Islet of Langerhans (tissue), 1 donor: ENCODE data around the gene EIF2D.
"Not testable (repeated sequence)": the region's sequence is repeated elsewhere in the genome, so short reads cannot be mapped to it uniquely, and the experiment has no call there.

Source experiments
- FAIRE-seq: peaks from one replicate; lab custom pipeline; 2011; peaks lifted over from hg19 to GRCh38; lab: Jason Lieb, UNC

The EIF2D gene, protein sequence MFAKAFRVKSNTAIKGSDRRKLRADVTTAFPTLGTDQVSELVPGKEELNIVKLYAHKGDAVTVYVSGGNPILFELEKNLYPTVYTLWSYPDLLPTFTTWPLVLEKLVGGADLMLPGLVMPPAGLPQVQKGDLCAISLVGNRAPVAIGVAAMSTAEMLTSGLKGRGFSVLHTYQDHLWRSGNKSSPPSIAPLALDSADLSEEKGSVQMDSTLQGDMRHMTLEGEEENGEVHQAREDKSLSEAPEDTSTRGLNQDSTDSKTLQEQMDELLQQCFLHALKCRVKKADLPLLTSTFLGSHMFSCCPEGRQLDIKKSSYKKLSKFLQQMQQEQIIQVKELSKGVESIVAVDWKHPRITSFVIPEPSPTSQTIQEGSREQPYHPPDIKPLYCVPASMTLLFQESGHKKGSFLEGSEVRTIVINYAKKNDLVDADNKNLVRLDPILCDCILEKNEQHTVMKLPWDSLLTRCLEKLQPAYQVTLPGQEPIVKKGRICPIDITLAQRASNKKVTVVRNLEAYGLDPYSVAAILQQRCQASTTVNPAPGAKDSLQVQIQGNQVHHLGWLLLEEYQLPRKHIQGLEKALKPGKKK

DNA sequence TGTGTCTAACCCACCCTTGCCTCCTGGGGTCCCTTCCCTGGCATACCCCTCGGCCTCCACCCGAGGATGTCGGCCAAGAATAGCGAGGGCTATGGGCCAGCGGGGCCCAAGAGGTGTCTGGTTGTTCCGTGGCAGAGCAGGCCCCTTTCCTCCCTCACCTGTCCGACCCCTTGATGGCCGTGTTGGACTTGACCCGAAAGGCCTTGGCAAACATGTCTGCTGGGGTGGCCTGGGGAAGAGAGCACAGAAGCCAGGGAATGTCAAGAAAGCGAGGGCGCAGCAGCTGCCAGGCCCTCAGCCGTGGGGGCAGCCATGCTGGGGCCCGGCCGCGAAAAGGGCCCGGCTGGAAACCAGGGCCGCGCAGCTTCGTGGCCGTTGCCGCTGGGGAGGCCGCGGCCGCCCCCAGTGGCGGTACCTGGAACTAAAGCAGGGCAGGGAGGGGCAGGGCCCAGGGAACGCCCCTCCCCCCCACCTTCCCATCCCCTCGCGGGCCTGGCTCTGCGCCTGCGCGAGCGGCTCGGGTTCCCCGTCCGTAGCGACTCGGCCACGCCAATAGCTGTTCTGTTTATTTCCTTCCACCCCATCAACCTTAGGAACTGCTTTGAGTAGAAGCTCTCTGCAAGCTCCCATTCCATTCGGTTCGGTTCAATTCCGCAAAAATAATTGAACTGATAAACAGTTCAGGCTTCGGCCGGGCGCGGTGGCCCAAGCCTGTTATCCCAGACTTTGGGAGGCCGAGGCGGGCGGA is at the start of gene EIF2D:
Gene EIF2D (minus strand): TSS at position 337 of the 748 bp plus-strand sequence. CDS start 123 bp downstream, at position 214.
- no peak for FAIRE-seq

DNA sequence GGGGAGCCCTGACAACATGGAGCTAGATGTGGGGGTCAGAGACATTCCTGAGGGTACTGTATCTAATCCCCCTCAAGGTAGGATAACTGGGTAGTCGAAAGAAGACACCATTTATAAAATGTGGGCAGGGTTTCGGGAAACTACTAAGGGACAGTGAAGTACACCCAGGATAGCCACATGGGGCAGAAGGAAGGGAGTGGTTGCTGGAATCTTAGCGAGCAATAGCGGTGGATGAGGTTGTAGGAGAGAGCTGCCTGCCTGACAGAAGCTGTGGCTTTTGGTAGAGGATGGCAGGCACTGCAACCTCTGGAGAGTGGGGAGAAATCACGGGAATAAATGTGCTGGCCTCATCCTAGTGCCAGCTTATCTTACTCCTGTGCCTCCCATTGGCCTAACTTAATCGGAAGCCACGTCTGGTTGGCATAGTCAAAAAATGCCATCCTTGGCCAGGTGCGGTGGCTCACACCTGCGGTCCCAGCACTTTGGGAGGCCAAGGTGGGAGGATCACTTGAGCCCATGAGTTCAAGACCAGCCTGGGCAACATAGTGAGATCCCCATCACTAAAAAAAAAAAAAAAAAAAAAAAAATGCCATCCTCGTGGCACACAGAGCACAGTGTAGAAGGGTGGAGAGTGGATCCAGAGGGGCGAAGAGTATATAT is 49.0 kb upstream of the EIF2D start:
- FAIRE-seq: no peak

DNA sequence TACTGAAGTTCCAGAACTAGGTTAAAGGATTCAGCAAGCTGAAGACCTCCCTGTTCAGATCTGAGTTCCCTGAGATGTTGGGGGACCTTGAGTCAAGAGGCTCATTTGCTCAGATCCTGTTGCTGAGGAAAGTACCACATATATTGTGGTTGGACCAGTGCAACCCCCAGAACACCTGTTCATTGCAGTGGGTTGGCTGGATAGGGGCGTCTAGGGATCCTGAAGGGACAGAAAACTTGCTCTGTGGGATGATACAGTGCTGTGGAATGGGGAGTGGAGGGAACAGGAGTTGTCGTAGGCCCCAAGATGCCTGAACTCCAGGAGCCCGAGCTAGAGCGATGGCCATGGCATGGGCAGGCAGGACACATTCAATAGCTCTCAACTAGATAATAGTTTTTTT is 47.9 kb upstream of the EIF2D start:
- FAIRE-seq: no peak

DNA sequence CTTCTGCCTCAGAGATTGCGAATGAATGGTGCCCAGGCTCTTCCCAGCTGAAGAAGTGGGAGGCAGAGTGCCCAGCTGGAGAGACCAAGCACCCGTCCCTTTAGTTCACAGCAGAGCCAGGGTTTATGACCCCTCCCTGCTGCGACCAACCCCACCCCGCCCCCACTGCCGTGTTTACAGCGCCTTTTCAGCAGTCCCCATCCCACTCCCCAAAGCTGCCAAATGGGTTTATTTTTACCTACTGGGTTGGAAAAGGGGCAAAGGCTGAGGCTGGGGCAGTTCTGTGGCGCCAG is 46.7 kb upstream of the EIF2D start:
- no peak for FAIRE-seq

DNA sequence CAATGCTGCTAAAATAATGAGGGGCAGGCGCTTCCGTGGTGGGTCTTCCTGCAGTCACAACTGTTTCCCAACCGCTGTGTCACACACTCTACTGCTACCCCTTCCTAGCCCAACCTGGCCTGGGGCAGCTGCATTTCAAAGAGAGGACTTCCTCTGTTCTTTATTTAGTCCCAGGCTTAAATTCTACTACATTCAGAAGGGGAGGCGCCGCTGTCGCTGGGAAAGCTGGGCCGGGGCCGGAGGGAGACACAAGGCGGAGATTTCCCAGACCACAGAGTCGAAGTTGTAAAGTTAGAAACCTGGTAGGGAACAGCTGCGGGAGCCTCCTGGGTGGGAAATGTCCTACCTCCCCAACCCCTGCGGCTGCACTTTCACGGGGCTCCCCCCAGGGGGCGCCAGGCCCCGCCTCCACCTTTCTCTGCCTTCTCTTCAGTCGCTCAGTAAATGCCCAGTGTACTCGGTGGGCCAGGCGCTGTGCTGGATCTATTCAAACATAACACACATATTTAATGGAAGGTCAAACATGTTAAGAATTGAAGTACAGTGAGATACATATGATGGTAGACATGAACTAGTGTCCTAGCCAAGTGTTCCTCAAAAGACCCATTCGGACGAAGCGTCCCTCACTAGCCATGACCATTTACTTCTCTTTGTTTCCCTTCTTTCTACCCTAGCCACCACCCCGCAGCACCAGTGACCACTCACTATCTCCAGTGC is 46.2 kb upstream of the EIF2D start:
- FAIRE-seq: no peak

DNA sequence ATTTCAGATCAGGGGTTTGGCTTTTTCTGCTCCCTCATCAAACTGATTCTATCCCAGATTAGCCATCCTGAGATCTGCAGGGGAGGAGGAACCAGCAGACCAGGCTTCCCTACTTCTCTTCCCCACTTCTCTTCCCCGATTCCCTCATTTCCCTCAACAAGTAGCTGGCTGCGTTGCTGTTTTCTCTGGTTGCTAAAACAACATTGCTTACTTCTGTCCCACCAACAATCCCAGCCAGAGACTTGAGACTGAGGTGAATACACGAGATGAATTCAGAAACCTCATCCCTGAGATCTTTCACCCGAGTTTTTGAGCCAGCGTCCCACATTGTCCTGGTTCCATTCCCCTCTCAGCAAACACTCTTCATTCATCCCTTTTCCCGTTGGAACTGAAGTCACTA is 45.5 kb upstream of the EIF2D start:
- FAIRE-seq: no peak

DNA sequence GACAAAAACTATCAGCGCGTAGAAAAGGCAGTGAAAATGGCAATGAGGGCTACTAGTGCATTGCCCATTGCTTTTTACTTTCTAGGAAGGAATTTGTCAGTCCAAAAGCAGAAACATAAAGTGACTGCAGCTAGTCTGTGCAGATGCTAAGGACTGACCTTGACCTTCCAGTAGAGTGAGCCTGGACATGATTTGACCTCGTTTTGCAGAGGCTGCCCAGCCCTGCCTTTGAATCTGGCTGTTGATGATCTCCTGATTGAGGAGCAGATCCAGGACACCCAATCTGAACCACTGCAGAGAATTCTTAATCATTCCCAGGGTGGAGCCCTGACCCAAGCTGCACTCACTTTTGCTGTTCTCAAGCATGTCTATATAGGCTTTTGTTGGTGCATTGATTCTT is 44.7 kb upstream of the EIF2D start:
- no peak for FAIRE-seq

DNA sequence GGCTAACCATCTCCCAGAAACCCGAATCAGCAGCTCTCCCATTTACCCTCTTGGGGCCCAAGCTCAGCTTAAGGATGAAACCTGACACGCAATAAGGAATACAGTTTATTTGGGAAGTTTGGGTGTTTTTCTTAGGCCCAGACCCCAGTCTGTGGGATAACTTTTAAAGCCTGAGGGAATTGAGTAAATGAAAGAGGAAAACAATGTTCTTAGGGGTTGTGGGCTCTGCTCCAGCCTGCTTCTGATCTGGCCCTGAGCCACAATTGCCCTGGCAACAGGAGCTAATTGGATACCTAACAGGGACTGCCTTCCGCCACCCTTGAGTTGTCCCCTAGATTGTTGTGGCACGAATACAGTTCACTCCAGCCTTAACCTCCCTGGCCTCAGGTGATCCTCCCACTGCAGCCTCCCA is 43.2 kb upstream of the EIF2D start:
- FAIRE-seq: no peak

DNA sequence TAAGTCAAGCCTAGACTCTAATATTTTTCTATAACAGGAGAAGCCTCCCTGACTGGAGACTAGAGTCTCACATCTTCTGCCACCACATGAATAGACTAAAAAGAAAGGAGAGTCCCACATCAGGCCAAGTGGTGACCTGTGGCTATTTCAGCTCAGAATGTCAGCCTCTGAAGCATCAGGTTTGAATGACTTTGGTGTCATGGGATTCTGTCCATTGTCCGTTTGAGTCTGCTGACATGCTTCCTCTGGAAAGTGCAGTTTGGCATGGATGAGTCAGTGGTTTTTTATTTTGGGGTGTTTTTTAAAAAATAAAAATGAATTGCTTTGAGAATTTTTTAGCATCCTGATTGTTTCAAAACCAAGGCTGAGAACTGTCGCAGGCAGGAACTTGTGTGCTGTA is 42.6 kb upstream of the EIF2D start:
- no peak for FAIRE-seq

DNA sequence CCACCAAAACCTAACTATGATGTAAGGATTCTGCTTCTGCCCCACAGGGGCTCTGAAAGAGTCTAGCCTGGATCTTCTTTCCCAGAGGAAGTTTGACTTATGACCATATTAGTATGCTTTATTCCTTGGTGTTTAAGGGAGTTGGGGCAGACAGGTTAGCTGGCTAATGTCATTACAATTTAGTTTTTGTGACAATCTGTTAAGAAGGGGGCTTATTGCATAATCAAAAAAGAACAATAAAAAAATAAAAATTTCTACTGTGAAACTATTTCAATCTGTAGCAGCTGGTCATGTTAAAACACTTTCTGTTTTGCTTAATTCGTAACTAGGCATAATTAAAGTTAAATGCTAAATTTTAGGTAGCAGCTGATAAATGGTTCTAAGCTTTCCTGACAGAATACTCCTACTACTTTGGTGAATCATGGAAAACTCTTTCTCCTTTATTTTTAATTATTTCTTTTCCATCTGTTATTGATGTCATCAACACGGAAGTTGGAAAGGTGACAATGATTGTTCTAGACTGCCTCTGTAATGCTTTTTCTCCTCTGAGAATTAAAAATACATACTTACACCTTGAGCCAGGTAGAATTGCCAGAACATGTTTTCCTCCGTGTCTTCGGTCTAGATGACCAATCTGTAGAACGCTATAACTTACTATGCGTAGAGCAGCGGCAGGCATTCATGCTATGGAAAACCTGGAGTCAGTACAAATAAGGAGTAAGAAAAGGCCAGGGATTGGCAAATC is 41.6 kb upstream of the EIF2D start:
- FAIRE-seq: no peak

DNA sequence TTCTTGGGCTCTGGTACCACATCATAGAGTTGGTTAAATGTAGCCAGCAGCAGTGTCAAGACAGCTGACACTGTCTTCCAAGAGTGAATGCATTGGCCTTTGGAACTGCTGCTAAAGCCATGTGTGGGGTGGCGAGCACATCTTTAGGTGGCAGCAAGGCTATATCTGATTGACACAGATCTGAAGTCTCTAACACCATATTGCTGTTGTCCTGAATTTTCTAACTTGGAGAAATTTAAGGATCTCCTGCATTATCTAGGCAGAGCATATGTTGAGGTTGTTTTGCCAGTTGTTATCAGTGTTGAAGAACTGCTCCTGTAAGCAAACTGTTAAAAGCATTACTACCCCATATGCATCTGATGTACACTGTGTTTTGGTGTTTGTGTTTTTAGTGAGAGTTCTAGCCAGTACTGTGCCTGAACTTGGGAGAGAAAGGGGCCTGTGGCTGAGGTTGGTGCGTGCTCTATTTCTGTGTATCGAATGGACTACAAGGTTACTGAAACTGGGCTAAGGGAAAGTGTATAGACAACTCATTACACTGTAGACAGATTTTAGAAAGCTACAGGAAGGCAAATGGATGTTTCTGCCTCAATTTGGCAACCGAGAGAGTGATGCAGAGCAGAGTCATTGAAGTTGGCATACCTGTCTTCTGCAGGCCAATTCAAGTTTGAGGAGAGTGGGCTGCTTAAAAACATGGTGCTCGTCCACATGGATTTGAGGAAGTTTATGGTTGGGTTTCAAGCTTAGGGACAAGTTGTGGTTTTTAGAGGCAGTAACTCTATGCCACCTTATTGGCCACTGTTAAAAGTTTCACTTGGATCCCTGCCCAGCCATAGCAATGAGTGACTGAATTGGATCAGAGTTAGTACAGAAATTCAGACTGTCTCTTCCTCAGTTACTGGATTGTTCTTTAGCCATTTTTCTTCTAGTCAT is 40.0 kb upstream of the EIF2D start:
- FAIRE-seq: no peak

DNA sequence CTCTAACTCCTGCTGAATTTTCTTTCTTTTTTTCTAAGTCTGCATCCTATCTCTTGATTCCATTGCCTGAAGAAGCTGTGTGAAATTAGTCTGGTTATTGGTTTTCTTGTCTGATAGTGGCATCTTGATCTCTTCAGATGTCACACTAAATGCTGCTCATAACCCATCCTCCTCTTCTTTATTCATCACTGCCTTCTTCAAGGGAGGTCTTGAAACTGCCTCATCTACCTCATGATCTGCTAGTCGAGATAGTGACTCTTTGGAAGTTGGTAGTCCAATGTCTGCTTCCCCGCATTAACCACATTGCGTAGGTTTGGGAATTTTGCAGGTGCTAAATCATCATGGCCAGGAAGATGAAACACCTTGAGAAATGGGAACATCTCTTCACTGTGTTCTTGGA is 38.7 kb upstream of the EIF2D start:
- no peak for FAIRE-seq

DNA sequence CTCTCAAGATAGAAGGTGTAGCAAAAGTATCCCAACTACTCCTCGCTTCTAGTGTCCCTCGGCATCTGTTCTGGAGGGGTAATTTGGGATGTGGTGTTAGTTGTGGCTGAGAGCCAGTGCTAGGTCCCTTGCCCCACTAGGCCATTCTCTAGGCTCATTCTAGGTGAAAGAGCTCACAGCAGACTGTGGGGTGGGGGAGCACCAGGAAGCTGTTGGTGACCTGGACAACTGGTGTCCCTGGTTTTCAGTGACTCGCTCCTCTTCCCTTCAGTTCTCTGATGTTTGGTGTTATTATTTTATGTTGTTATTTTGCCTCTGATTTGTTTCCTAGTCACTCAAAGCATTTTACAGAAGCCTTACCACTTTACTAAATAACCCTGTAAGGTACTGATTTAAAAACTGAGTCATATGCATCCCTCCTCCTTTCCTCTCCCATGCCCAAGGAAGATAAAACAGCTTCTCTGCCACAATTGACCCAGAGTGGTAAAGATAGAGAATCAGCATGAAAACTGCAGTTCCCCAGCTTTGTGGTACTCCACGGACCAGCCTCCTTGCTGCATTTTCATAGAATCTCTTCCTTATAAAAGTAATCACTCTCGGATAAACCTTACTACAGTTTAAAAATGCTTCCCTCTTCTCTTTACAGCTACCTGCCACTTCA is 37.1 kb upstream of the EIF2D start:
- no peak for FAIRE-seq

DNA sequence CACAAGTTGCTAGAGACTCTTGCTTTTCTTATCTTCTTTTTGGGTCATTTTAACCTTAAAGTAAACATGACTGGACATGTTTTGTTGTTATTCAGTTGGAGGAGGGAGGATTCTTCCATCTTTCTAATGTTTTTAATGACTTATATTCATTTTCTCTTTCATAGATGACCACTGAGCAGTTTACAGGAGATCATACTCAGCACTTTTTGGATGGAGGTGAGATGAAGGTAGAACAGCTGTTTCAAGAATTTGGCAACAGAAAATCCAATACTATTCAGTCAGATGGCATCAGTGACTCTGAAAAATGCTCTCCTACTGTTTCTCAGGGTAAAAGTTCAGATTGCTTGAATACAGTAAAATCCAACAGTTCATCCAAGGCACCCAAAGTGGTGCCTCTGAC is 35.0 kb upstream of the EIF2D start:
- no peak for FAIRE-seq

DNA sequence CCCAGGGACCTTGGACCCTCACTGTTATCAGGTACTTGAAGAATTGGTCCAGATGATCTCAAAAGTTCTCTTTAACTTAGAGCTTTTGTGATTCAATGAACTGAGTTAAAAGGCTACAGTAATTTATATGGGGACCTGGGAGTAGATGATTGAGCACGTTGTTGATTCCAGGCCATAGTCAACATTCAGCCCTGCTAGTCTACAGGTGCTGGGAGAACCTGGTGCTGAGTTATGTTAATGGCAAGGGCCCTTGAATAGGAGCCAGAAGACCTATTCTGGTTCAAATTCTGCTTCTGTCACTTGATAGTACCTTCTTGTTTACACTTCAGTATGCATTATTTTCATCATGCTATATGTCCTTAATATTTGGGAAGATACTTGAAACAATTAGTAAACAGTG is 34.2 kb upstream of the EIF2D start:
- no peak for FAIRE-seq

DNA sequence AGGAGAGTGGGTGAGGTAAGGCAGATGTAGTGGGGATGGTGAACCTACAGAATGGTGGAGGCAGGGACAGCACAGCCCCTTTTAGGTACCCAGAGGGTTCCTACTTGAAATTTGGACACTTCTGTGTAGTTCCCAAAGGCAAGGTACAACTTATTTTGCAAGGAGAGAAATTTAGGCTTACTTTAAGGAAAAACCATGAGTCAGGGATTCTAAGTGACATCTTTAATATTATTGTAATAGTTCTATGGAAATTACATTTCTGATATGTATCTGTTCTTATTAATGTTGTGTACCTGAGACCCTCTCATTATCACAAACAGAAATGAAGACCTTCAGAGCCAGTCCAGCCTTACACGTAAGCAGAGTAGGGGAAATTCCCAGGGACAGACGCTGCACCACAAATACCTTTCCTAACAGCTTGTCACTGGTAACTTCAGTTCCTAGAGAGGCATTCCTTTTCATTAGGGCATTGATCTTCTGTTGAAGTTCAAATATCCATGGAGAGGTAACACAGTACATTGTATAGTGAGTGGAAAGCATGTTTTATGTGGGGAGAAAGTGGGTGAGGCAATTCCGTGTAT is 30.9 kb upstream of the EIF2D start:
- FAIRE-seq: no peak

DNA sequence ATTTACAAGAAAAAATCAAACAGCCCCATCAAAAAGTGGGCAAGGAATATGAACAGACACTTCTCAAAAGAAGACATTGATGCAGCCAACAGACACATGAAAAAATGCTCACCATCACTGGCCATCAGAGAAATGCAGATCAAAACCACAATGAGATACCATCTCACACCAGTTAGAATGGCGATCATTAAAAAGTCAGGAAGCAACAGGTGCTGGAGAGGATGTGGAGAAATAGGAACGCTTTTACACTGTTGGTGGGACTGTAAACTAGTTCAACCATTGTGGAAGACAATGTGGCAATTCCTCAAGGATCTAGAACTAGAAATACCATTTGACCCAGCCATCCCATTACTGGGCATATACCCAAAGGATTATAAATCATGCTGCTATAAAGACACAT is 29.8 kb upstream of the EIF2D start:
- FAIRE-seq: not testable (repeated sequence)

DNA sequence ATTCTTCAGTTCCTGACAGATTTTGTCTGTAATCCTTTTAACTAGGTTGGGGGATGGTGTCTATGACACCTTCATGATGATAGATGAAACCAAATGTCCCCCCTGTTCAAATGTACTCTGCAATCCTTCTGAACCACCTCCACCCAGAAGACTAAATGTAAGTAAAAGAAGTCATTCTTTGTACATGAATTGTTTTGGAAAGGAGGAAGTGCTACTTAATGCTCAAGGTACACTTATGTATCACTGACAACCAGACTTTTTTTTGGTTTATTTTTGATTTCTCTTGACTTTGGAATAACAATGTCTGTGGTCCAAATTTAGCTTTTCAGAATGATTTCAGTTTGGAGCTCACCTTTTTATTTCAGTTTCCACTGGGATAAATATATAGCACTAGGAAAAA is 25.3 kb upstream of the EIF2D start:
- FAIRE-seq: no peak

DNA sequence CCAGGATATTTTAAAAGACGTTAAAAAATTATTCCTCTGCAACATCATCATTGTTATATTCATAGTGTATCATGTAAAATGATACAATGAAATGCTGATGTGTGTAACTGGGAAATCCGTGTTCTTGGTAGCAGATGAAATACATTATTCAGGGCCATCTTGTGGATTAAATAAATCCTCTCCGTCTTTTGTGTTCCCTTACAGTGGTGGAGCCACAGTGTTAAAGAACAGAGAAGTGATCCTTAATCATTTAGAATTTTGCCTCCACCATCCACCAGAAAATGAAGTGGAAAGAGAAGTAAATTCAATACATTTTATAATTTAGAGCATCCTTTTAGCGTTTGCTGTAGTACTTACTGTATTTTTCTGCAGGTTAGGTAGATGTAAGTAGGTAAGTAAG is 24.4 kb upstream of the EIF2D start:
- FAIRE-seq: no peak

DNA sequence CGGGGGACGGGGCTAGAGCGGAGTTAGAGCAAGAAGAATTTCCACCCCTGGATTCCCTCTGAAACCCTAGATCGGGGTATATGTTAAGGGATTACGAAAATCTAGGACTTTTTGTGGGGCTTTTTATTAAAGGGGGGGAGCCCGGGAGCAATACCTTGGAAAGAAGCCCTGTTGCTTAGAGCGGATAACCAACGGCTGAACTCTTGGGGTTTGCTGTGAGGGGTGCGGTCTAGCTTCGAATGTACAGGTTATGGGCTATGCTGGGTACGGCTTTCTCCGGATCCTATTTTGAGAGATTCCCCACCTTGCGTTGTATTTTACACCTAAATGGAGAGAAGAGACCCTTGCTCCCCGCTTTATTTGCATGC is 23.7 kb upstream of the EIF2D start:
- FAIRE-seq: no peak
